ENCODE measurements around the gene TMEM233. TPM values are rescaled to one million over a fixed set of nuclear protein-coding genes. Genes with fewer than 3 reads are reported as not detected.

Gene TMEM233
- total RNA-seq, 2 donors from 2014 or later, result not detected

GRCh38 chr12:119659289-119659897 is 65.8 kb downstream of the TMEM233 start:
- ATAC-seq (replicated peaks), result peak; percentile 21
- peaks cover 6% of the 10 kb centered on the region for H3K4me1 Mint-ChIP-seq
- H3K36me3 Mint-ChIP-seq (ENCODE audit: low read depth), result no peaks in the 10 kb centered on the region
- H3K9me3 Mint-ChIP-seq, result no peaks in the 10 kb centered on the region
- no peak overlapping the region for H3K4me3 Mint-ChIP-seq
- no peak overlapping the region for H3K27ac Mint-ChIP-seq
- peaks cover 4% of the 10 kb centered on the region for H3K27me3 Mint-ChIP-seq

DNA sequence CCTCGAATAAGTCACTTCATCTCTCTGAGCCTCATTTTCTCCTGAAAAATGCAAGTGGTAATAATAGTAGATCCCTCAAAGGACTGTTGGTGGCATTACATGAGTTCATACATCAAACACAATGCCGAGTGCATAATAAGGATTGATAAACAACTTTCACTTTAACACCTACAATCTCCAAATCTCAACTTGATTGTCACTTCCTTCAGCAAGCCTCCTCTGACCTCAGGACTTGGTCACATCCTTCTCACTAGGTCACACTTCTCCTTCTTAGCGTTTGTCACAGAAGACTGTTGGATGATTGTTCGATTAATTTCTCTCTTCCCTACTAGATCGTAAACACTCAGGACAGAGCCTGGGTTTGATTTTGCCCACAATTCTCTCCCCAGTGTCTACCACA is 66.5 kb downstream of the TMEM233 start:
- Mint-ChIP-seq H3K27ac (no peak overlapping the region), H3K4me3 (no peak overlapping the region), H3K36me3 (ENCODE audit: low read depth) (no peaks in the 10 kb centered on the region), H3K4me1 (peaks cover 6% of the 10 kb centered on the region), H3K9me3 (no peaks in the 10 kb centered on the region), H3K27me3 (peaks cover 4% of the 10 kb centered on the region)
- ATAC-seq (replicated peaks), result no peak

DNA sequence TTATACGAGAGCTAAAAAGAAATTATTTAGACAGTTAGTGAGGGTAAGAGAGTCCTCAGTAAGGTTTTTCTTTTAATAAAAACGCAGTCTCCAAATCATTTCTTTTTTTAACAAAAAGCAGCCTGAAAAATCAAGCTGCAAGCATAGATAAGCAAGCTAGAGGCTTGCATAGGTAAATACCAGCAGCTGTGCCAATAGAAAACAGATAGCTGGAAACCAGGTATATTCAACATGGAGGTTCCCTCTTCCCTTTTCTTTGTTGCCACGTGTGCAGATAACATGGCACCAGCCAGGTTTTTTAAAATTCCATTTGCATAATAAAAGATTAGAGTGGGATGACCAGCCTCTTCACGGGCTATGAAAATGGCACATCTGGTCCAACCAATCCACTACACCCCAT is 68.3 kb downstream of the TMEM233 start:
- H3K27me3 Mint-ChIP-seq, result peaks cover 4% of the 10 kb centered on the region
- H3K4me1 Mint-ChIP-seq, result peaks cover 10% of the 10 kb centered on the region
- no peak overlapping the region for H3K4me3 Mint-ChIP-seq
- no peak for ATAC-seq (replicated peaks)
- H3K27ac Mint-ChIP-seq, result no peak overlapping the region
- H3K36me3 Mint-ChIP-seq (ENCODE audit: low read depth), result no peaks in the 10 kb centered on the region
- no peaks in the 10 kb centered on the region for H3K9me3 Mint-ChIP-seq

GRCh38 chr12:119664642-119665041 is 71.1 kb downstream of the TMEM233 start:
- H3K27ac Mint-ChIP-seq, result no peak overlapping the region
- peaks cover 4% of the 10 kb centered on the region for H3K27me3 Mint-ChIP-seq
- H3K4me1 Mint-ChIP-seq, result peaks cover 10% of the 10 kb centered on the region
- peaks cover 14% of the 10 kb centered on the region for H3K36me3 Mint-ChIP-seq (ENCODE audit: low read depth)
- no peak overlapping the region for H3K4me3 Mint-ChIP-seq
- ATAC-seq (replicated peaks), result no peak
- no peaks in the 10 kb centered on the region for H3K9me3 Mint-ChIP-seq

GRCh38 chr12:119665164-119665929 is 71.8 kb downstream of the TMEM233 start:
- H3K4me1 Mint-ChIP-seq, result peaks cover 8% of the 10 kb centered on the region
- H3K9me3 Mint-ChIP-seq, result no peaks in the 10 kb centered on the region
- H3K27ac Mint-ChIP-seq, result no peak overlapping the region
- peaks cover 21% of the 10 kb centered on the region for H3K36me3 Mint-ChIP-seq (ENCODE audit: low read depth)
- H3K27me3 Mint-ChIP-seq, result peaks cover under 1% of the 10 kb centered on the region
- ATAC-seq (replicated peaks), result no peak
- no peak overlapping the region for H3K4me3 Mint-ChIP-seq

DNA sequence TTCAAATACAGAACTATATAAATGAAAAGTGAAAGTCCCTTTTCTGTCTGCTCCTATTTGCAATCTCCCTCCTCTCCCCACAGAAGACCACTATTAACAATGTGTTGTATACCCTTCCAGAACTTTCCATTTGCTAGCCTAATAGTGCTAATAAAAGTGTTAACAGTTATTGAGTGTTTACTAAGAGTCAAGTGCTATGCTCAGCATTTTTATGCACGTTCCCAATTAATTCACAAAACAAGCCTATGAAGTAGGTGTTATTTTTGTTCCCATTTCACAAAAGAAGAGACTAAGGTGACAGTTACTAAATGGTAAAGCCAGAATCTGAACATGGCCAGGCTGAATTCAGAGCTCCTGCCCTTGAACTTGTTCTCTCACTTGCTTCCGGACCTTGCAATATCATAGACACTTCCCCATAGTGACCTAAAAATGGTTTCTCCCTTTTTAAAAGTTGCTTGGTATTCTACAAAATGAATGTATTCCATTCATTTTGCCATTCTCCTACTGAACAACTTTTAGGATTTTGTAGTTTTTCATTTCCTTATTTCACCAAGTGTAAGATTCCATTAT is 72.7 kb downstream of the TMEM233 start:
- peak overlapping the region; percentile 4 for H3K27ac Mint-ChIP-seq
- H3K27me3 Mint-ChIP-seq, result no peaks in the 10 kb centered on the region
- H3K9me3 Mint-ChIP-seq, result no peaks in the 10 kb centered on the region
- peak overlapping the region; percentile 87 for H3K4me3 Mint-ChIP-seq
- peaks cover 31% of the 10 kb centered on the region for H3K36me3 Mint-ChIP-seq (ENCODE audit: low read depth)
- peaks cover 16% of the 10 kb centered on the region for H3K4me1 Mint-ChIP-seq
- no peak for ATAC-seq (replicated peaks)

DNA sequence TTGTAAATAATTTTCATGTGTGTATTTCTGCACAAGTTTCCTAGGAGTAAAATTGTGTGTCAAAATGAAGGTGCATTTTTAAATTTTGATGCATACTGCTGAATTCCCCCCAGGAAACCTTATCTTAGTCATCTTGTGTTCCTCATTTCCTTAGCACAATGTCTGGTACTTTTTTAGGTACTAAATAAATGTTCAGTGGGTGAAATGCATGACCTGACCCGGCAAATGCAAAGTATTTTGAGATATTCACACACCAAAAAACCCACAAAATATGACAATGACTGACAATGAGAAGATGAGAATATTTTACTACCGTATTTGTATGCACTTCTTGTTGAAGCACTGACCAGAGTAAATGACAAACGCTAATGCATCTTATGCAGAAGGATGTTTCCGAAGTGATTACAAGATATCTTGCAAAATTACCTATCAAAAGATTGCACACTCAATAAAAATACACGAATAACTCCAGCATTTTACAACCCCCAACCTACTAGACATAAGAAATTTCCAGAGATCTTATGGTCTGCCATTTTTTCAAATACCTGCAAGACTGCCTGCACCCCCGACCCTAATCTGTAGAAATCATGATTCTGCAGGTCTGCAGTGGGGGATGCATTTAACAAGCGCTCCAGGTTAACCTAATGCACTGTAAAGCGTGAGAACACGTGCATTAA is 73.5 kb downstream of the TMEM233 start:
- H3K27me3 Mint-ChIP-seq, result no peaks in the 10 kb centered on the region
- H3K27ac Mint-ChIP-seq, result peak overlapping the region; percentile 90
- H3K36me3 Mint-ChIP-seq (ENCODE audit: low read depth), result peaks cover 38% of the 10 kb centered on the region
- H3K4me3 Mint-ChIP-seq, result peak overlapping the region; percentile 87
- ATAC-seq (replicated peaks), result peak; percentile 2
- peaks cover 21% of the 10 kb centered on the region for H3K4me1 Mint-ChIP-seq
- H3K9me3 Mint-ChIP-seq, result no peaks in the 10 kb centered on the region

DNA sequence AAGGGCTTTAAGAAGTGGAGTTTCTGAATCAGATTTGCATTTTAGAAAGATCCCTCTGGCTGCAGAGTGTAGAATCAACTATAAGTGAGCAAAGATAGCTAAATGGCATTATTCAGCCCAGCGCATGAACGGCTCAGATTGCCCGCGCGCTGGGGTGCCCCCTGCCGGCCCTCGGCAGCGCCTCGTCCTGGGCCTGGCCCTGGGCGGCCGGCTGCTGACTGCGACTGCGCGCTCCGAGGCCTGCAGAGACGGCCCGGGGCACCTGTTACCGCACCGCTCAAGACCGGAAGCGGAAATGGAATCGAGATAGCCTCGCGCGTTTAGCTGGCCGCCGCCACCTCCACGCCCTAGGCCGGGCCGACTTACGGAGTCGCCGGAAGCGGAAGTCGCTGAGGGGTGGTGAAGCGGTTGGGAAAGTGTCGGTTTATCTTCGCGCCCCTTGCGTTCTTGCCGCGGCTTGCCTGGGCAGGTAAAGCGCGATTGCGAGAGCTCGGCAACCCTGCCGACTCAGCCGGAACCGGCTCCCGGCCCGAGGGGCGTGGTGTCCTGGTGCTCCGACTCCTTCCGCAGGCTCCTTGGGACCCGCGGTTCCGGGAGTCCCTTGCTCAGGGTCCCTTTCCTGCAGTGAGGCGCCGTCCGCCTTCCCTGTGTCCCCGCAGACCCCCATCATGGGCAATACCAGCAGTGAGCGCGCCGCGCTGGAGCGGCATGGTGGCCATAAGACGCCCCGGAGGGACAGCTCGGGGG is 74.2 kb downstream of the TMEM233 start, which contains the start of gene PRKAB1:
Gene PRKAB1 (plus strand): TSS at position 557 of the 747 bp plus-strand sequence. CDS start 112 bp downstream, at position 669.
- Mint-ChIP-seq H3K4me1 (peaks cover 24% of the 10 kb centered on the region), H3K27ac (peak within 1 kb of the TSS; percentile 90), H3K36me3 (ENCODE audit: low read depth) (peaks cover 45% of the 10 kb centered on the region), H3K9me3 (no peaks in the 10 kb centered on the region), H3K27me3 (no peaks in the 10 kb centered on the region), H3K4me3 (peak within 1 kb of the TSS; percentile 87)
- ATAC-seq (replicated peaks), result peak; percentile 95

DNA sequence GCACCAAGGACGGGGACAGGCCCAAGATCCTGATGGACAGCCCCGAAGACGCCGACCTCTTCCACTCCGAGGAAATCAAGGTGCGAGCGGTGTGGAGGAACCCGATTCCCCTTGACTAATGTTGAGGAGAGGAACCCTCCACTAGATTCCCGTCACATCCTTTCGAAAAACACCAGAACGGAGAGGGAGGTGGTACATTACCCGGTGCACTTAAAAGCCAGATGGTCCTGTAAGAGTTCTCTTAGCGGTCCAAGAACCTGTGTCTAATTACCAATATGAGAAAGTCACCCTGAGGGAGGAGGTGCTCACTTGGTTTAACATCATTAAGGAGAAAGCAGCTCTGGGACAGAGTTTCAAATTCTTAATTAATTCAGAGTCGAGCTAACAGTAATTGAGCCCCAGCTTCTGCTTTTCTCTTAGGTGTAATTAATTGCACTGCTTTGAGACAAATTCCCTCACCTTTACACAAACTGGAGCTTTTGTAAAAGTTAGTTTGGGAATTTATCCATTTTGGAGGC is 74.8 kb downstream of the TMEM233 start:
- no peaks in the 10 kb centered on the region for H3K27me3 Mint-ChIP-seq
- H3K4me1 Mint-ChIP-seq, result peaks cover 31% of the 10 kb centered on the region

GRCh38 chr12:119669744-119670472 is 76.3 kb downstream of the TMEM233 start:
- Mint-ChIP-seq H3K4me1 (peaks cover 40% of the 10 kb centered on the region), H3K27me3 (no peaks in the 10 kb centered on the region), H3K9me3 (no peaks in the 10 kb centered on the region), H3K4me3 (peak overlapping the region; percentile 87), H3K36me3 (ENCODE audit: low read depth) (peaks cover 67% of the 10 kb centered on the region), H3K27ac (peak overlapping the region; percentile 86)
- no peak for ATAC-seq (replicated peaks)

More for the DNA sequence above, 74.8 kb downstream of the TMEM233 start:
- no peaks in the 10 kb centered on the region for H3K9me3 Mint-ChIP-seq
- no peak for ATAC-seq (replicated peaks)
- H3K4me3 Mint-ChIP-seq, result peak overlapping the region; percentile 87
- H3K36me3 Mint-ChIP-seq (ENCODE audit: low read depth), result peaks cover 51% of the 10 kb centered on the region
- H3K27ac Mint-ChIP-seq, result peak overlapping the region; percentile 90

GRCh38 chr12:119671070-119671469 is 77.5 kb downstream of the TMEM233 start:
- Mint-ChIP-seq H3K4me1 (peaks cover 40% of the 10 kb centered on the region), H3K9me3 (no peaks in the 10 kb centered on the region), H3K36me3 (ENCODE audit: low read depth) (peaks cover 78% of the 10 kb centered on the region), H3K27ac (peak overlapping the region; percentile 86), H3K4me3 (peak overlapping the region; percentile 87), H3K27me3 (no peaks in the 10 kb centered on the region)
- ATAC-seq (replicated peaks), result no peak

GRCh38 chr12:119672194-119672593 is 78.6 kb downstream of the TMEM233 start:
- H3K9me3 Mint-ChIP-seq, result no peaks in the 10 kb centered on the region
- ATAC-seq (replicated peaks), result no peak
- no peaks in the 10 kb centered on the region for H3K27me3 Mint-ChIP-seq
- H3K27ac Mint-ChIP-seq, result peak overlapping the region; percentile 86
- H3K4me3 Mint-ChIP-seq, result peak overlapping the region; percentile 87
- peaks cover 90% of the 10 kb centered on the region for H3K36me3 Mint-ChIP-seq (ENCODE audit: low read depth)
- peaks cover 37% of the 10 kb centered on the region for H3K4me1 Mint-ChIP-seq

GRCh38 chr12:119673634-119674033 is 80.1 kb downstream of the TMEM233 start:
- ATAC-seq (replicated peaks), result peak; percentile 79
- Mint-ChIP-seq H3K27me3 (no peaks in the 10 kb centered on the region), H3K27ac (peak overlapping the region; percentile 86), H3K9me3 (no peaks in the 10 kb centered on the region), H3K4me3 (peak overlapping the region; percentile 87), H3K4me1 (peaks cover 37% of the 10 kb centered on the region), H3K36me3 (ENCODE audit: low read depth) (peaks cover 95% of the 10 kb centered on the region)
